Epidermal melanocyte (primary cell): ENCODE results near the gene SFXN2.
A peak's percentile ranks its signal among the peaks of the same experiment; 100 is the strongest.
"Not testable (repeated sequence)": the region's sequence is repeated elsewhere in the genome, so short reads cannot be mapped to it uniquely, and the experiment has no call there.

ENCODE experiments used
- DNase-seq: peaks from one replicate; pipeline ENCODE4 v3.0.0; 2011; ENCODE audit warnings: low spot score; ENCODE audit not compliant: insufficient read length

Gene SFXN2

DNA sequence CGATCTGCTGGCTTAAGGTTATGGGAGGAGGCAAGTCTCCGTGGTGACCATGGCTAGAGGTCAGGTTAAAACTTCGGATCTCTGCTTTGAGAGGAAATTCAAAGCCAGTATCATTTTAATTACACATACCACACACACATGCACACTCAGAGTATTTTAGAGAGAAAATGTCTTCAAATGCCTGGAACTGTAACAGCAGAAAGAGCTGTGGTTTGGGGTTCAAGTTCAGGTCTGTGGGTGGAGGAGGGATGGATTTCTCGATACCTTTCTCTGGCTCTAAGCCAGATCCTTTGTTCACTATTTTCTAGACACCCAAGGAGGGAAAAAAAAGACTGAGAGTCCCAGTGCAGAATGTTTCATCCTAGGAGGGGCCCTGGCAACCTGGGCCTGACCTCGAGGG lies 32.7 kb upstream of the SFXN2 start:
- DNase-seq, result no peak

GRCh38 chr10:102682416-102682815 lies 32.0 kb upstream of the SFXN2 start:
- DNase-seq, result no peak

DNA sequence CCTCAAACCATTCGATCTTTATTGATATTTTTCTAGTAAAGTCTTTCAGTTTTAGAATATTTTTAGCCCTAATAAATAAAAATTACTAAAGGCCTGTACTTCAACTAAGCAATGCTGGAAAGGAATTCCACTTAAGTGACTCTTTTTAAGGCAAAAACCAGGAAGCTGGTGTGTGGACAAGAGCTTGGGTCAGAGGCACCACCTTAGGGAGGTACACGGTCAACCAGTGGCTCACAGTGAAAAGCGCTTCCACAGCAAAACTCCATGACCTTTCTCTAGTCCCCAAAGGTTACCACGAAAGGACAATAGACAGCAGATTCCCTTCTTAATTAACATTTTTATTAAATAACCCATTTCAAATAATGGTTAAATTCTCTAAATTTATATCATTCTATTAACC lies 31.5 kb upstream of the SFXN2 start:
- DNase-seq, result no peak

DNA sequence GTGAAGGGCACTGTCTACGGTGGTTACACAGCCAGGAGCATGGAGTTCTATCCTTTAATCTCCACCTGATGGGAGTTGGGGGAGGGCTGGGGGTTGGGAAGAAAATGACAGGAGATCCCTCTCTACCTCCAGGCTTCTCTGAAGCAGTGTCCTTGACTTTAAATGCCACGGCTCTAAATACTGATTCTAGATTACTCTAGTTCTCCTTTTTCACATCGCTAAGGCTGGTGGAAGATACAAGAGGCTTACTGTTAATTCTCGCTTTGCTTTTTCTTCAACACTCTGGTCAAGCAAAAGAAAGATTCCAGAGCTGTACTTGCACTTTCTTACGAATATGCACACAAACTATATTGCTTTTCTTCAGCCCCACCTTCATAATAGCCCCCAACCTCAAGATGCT lies 30.7 kb upstream of the SFXN2 start:
- DNase-seq, result no peak

- no peak for DNase-seq
Observed at GRCh38 chr10:102691285-102692066, 23.0 kb upstream of the SFXN2 start.

- not testable (repeated sequence) for DNase-seq
Observed at GRCh38 chr10:102695401-102695800, 19.0 kb upstream of the SFXN2 start.

DNA sequence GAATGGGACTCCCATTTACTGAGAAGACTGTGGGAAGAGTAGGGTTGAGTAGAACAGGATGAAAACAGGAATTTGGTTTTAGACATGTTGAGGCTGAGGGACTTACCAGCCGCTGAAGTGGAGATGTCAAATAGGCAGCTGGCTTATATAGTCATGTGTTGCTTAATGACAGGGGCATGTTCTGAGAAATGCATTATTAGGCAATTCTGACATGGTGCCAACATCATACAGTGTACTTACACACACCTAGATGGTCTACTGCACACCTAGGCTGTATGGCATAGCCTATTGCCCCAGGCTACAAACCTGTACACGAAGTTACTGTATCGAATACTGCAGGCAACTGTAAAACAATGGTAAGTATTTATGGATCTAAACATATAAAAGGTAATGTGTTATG lies 17.7 kb upstream of the SFXN2 start:
- DNase-seq, result no peak

- no peak for DNase-seq
Observed at GRCh38 chr10:102698894-102699293, 15.5 kb upstream of the SFXN2 start.

GRCh38 chr10:102701272-102701671 lies 13.2 kb upstream of the SFXN2 start:
- no peak for DNase-seq

DNA sequence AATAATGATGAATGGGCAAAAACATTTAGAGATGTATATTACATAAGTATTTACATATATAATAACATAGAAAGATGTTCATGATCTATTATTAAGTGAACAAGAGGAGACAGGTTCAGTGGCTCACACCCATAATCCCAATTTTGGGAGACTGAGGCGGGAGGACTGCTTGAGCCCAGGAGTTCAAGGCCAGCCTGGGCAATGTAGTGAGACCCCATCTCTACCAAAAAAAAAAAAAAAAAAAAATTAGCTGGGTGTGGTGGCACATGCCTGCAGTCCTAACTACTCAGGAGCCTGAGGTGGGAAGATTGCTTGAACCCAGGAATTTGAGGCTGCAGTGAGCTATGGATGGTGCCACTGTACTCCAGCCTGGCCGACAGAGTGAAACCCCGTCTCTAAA lies 12.6 kb upstream of the SFXN2 start:
- DNase-seq, result no peak

- DNase-seq, result no peak
Observed at GRCh38 chr10:102702742-102703141, 11.7 kb upstream of the SFXN2 start.

DNA sequence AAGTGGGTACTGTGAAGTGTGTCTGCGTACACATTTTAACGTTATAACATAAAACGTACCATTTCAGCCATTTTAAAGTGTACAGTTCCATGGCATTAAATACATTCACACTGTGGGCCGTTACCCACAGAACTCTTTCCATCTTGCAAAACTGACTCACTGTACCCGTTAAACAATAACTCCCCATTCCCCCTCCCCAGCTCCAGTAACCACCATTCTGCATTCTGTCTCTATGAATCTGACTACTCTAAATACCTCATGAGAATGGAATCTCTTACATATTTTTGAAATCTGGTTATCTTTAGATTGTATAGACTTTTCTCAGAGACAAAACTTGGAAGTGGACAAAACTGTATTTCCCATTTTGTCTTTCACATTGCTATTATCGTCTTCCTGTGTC lies 9.5 kb upstream of the SFXN2 start:
- no peak for DNase-seq

GRCh38 chr10:102705531-102705930 lies 8.9 kb upstream of the SFXN2 start:
- no peak for DNase-seq

DNA sequence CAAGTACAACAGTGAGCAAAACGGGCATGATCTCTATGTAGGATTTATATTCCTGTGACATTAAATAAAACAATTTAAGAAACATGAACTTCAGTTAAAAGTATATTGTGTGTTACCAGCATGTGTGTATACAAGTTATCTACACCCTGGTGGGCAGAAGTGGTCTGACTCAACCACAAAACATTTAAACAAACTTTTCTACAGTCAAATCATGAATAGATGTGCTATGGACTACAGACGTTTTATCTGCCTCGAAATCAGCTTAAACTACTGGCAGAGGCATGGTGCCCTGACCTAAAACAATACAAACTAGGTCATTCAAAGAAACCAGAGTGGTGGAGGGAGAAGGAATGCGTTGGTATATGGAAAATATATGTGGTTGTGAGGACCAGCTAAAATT lies 3.8 kb upstream of the SFXN2 start:
- no peak for DNase-seq

GRCh38 chr10:102712089-102712488 lies 2.3 kb upstream of the SFXN2 start:
- DNase-seq, result no peak

- DNase-seq, result no peak
Observed at GRCh38 chr10:102712843-102713538, 1.4 kb upstream of the SFXN2 start.

- no peak for DNase-seq
Observed at GRCh38 chr10:102713539-102713813, 960 bp upstream of the SFXN2 start.

GRCh38 chr10:102713814-102714620 lies 419 bp upstream of the SFXN2 start, which contains the start of gene ARL3:
Gene ARL3, minus strand, starts transcription at chr10:102714397. Its CDS starts 122 bp downstream, at chr10:102714275.
- DNase-seq, result peak; percentile 95

GRCh38 chr10:102715880-102716279 lies 1.4 kb downstream of the SFXN2 start:
- DNase-seq, result no peak

DNA sequence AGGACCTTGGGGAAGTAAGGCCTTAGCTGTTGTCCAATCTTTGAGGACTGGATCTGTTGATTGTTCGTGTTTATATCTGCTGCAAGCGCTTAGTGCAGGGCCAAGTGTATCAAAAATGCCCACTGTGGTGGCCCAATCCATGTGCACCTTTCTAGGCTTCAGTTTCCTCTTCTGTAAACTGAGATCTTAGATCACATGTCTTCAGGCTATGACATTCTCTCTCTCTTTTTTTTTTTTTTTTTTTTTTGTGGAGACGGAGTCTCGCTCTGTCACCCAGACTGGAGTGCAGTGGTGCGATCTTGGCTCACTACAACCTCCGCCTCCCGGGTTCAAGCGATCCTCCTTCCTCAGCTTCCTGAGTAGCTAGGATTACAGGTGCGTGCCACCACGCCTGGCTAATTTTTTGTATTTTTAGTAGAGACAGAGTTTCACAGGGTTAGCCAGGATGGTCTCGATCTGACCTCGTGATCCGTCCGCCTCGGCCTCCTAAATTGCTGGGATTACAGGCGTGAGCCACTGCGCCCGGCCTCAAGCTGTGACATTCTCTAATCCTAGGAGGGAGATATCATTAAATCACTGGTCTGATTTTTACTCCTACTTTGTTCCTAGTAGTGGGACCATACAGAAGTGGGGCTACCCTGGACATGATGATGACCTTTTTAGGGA lies 2.6 kb downstream of the SFXN2 start:
- DNase-seq, result not testable (repeated sequence)

DNA sequence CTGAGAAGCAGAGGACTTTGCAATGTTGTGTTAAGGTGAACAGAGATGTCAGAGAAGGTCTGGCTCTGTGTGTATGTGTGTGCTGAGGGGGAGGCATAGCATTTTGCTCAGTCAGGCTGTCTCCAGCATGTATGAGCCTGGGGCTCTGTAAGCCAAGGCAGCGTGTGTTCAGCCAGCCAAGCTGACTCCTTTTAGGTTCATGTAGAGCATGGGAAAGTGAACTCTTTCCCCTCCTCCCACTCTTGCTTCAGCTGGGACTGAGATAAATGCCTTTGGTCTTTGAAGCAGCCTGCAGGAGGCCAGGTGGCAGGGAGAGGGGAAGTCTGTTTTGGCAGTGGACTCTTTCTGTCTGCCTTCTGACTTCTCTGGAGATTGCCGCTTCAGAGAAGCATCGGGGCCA lies 3.8 kb downstream of the SFXN2 start:
- no peak for DNase-seq

DNA sequence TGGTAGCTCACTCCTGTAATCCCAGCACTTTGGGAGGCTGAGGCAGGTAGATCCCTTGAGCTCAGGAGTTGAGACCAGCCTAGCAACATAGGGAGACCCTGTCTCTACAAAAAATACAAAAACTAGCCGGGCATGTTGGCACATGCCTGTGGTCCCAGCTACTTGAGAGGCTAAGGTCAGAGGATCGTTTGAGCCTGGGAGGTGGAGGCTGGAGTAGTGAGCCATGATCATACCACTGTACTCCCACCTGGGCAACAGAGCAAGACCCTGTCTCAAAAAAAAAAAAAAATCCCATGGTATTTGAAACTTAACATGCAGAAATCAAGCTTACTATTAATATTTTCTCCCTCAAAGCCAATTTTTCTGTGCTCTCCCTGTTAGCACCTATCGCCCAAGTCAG lies 5.9 kb downstream of the SFXN2 start:
- DNase-seq, result no peak
